ENCODE results near the gene PHKA2.

Gene PHKA2

DNA sequence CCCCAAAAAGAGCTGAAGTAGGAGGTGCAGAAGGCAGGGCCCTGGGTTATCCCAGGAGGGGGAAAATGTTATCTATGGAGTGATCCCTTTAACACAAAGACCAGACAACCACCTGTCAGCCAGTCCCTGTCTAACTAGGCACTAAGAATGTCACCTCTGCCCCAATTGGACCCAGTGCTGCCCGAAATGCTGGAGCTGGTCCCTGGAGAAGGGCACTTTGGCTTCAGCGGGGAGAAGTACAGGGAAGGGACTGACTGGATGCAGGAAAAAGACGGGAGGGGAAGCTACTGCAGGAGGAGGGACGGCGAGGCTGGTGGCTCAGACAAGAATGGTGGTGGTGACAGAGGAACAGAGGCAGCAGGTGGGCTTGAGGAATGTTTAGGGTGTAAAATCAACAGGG, 17.3 kb downstream of the PHKA2 start:
- CTCF ChIA-PET = no interaction called here
- TF ChIP-seq LEF1 (IDR thresholded peaks at IDR 0.05; ENCODE audit: borderline replicate concordance) (no peak), SP1 (IDR thresholded peaks at IDR 0.05) (no peak), BHLHE40 (IDR thresholded peaks at IDR 0.05; ENCODE audit: borderline replicate concordance) (no peak), FOXA1 (IDR thresholded peaks at IDR 0.05) (no peak), ZNF384 (IDR thresholded peaks at IDR 0.05) (no peak), HDGF (IDR thresholded peaks at IDR 0.05; ENCODE audit: borderline replicate concordance) (no peak), L3MBTL2 (conservative IDR thresholded peaks at IDR 0.05) (no peak), ELF4 (IDR thresholded peaks at IDR 0.05) (no peak), ARNT (IDR thresholded peaks at IDR 0.05) (no peak), FOXM1 (IDR thresholded peaks at IDR 0.05; ENCODE audit: borderline replicate concordance) (no peak), FOXK2 (IDR thresholded peaks at IDR 0.05) (no peak), SUZ12 (IDR thresholded peaks at IDR 0.05) (no peak), NFRKB (IDR thresholded peaks at IDR 0.05) (no peak), TARDBP (IDR thresholded peaks at IDR 0.05) (no peak), CTBP1 (IDR thresholded peaks at IDR 0.05; ENCODE audit: borderline replicate concordance) (no peak)
- TF ChIP-seq, protein P1, sequence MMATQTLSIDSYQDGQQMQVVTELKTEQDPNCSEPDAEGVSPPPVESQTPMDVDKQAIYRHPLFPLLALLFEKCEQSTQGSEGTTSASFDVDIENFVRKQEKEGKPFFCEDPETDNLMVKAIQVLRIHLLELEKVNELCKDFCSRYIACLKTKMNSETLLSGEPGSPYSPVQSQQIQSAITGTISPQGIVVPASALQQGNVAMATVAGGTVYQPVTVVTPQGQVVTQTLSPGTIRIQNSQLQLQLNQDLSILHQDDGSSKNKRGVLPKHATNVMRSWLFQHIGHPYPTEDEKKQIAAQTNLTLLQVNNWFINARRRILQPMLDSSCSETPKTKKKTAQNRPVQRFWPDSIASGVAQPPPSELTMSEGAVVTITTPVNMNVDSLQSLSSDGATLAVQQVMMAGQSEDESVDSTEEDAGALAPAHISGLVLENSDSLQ (IDR thresholded peaks at IDR 0.05) = no peak
- POLR2A ChIA-PET = no interaction called here
- no peak for DNase-seq (ENCODE audit: extremely low spot score)

DNA sequence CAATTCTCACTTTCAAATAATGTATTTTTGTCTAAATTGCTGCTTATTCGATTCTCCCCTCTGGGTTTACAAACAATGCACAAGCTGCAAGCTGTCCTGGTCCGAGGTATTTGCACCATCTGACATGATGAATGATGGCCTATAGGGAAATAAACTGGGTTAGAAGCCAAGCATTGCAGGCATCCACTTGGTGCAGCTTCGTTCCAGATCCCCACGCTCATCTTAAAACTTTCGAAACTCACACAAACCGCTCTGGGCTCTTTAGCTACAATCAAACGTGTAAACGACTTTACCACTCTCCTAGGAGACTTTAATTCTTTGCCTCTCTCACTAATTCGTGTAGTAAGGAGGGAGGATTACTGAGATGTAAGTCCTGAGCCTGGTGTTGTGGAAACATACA, 19.0 kb downstream of the PHKA2 start:
- POLR2A ChIA-PET = no interaction called here
- no peak for TF ChIP-seq ZNF384 (IDR thresholded peaks at IDR 0.05)
- TF ChIP-seq FOXK2 (IDR thresholded peaks at IDR 0.05) = no peak
- TF ChIP-seq ARNT (IDR thresholded peaks at IDR 0.05) = no peak
- TF ChIP-seq L3MBTL2 (conservative IDR thresholded peaks at IDR 0.05) = no peak
- TF ChIP-seq NFRKB (IDR thresholded peaks at IDR 0.05) = no peak
- no peak for TF ChIP-seq BHLHE40 (IDR thresholded peaks at IDR 0.05; ENCODE audit: borderline replicate concordance)
- TF ChIP-seq SP1 (IDR thresholded peaks at IDR 0.05) = no peak
- TF ChIP-seq, protein P1 (IDR thresholded peaks at IDR 0.05) = no peak
- TF ChIP-seq ELF4 (IDR thresholded peaks at IDR 0.05) = no peak
- TF ChIP-seq CTBP1 (IDR thresholded peaks at IDR 0.05; ENCODE audit: borderline replicate concordance) = no peak
- TF ChIP-seq SUZ12 (IDR thresholded peaks at IDR 0.05) = no peak
- no peak for TF ChIP-seq TARDBP (IDR thresholded peaks at IDR 0.05)
- TF ChIP-seq HDGF (IDR thresholded peaks at IDR 0.05; ENCODE audit: borderline replicate concordance) = no peak
- no peak for TF ChIP-seq LEF1 (IDR thresholded peaks at IDR 0.05; ENCODE audit: borderline replicate concordance)
- no peak for TF ChIP-seq FOXM1 (IDR thresholded peaks at IDR 0.05; ENCODE audit: borderline replicate concordance)
- TF ChIP-seq FOXA1 (IDR thresholded peaks at IDR 0.05) = no peak
- DNase-seq (ENCODE audit: extremely low spot score) = no peak
- CTCF ChIA-PET = no interaction called here

DNA sequence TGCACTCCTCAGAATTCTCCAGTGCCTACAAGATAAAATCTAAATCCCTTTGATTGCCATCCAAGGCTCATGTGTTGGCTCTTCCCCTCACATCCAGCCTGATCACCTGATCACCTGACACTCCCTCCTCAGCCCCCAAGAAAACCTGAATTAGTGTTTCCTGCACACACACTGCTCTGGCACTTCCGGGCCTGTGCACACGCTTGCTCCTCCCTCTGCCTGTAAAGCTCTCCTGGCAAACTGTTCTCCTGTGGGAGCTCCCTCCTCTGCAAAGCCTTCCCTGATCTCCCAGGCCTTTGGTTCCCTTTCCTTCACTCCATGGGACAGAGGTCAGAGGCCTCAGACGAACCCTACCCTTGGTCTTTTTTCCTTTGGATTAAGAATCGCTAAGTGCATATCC, 19.9 kb downstream of the PHKA2 start:
- ChIA-PET POLR2A (no interaction called here), CTCF (no interaction called here)
- TF ChIP-seq TARDBP (IDR thresholded peaks at IDR 0.05) = no peak
- TF ChIP-seq LEF1 (IDR thresholded peaks at IDR 0.05; ENCODE audit: borderline replicate concordance) = no peak
- TF ChIP-seq HDGF (IDR thresholded peaks at IDR 0.05; ENCODE audit: borderline replicate concordance) = no peak
- no peak for TF ChIP-seq ZNF384 (IDR thresholded peaks at IDR 0.05)
- TF ChIP-seq BHLHE40 (IDR thresholded peaks at IDR 0.05; ENCODE audit: borderline replicate concordance) = no peak
- TF ChIP-seq CTBP1 (IDR thresholded peaks at IDR 0.05; ENCODE audit: borderline replicate concordance) = no peak
- TF ChIP-seq ELF4 (IDR thresholded peaks at IDR 0.05) = no peak
- no peak for TF ChIP-seq FOXA1 (IDR thresholded peaks at IDR 0.05)
- no peak for TF ChIP-seq L3MBTL2 (conservative IDR thresholded peaks at IDR 0.05)
- no peak for TF ChIP-seq FOXM1 (IDR thresholded peaks at IDR 0.05; ENCODE audit: borderline replicate concordance)
- no peak for TF ChIP-seq SP1 (IDR thresholded peaks at IDR 0.05)
- no peak for TF ChIP-seq ARNT (IDR thresholded peaks at IDR 0.05)
- TF ChIP-seq, protein P1 (IDR thresholded peaks at IDR 0.05) = no peak
- no peak for TF ChIP-seq FOXK2 (IDR thresholded peaks at IDR 0.05)
- no peak for TF ChIP-seq SUZ12 (IDR thresholded peaks at IDR 0.05)
- no peak for TF ChIP-seq NFRKB (IDR thresholded peaks at IDR 0.05)
- no peak for DNase-seq (ENCODE audit: extremely low spot score)

DNA sequence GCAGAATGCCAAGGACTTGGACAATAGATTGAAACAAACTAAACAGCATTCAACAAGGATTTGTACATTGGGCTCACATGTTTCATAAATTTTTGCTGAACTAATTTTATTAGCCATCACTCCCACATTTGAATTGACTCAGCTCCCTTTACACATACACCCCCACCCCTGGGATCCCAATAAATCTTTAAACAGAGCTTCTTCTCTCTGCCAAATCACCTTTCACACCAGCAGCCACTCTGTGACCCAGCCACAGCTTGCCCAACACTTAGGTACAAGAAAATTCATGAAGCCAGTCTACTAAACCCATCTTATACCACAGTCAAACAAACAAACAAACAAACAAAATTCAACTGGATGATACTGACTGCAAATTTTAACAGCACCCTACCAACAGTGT, 21.6 kb downstream of the PHKA2 start:
- CTCF ChIA-PET = no interaction called here
- POLR2A ChIA-PET = no interaction called here
- no peak for DNase-seq (ENCODE audit: extremely low spot score)
- TF ChIP-seq ZNF384 (IDR thresholded peaks at IDR 0.05) (no peak), L3MBTL2 (conservative IDR thresholded peaks at IDR 0.05) (no peak), TARDBP (IDR thresholded peaks at IDR 0.05) (no peak), BHLHE40 (IDR thresholded peaks at IDR 0.05; ENCODE audit: borderline replicate concordance) (no peak), SUZ12 (IDR thresholded peaks at IDR 0.05) (no peak), FOXA1 (IDR thresholded peaks at IDR 0.05) (no peak), FOXK2 (IDR thresholded peaks at IDR 0.05) (no peak), HDGF (IDR thresholded peaks at IDR 0.05; ENCODE audit: borderline replicate concordance) (no peak), LEF1 (IDR thresholded peaks at IDR 0.05; ENCODE audit: borderline replicate concordance) (no peak), FOXM1 (IDR thresholded peaks at IDR 0.05; ENCODE audit: borderline replicate concordance) (no peak), ELF4 (IDR thresholded peaks at IDR 0.05) (no peak), CTBP1 (IDR thresholded peaks at IDR 0.05; ENCODE audit: borderline replicate concordance) (no peak), NFRKB (IDR thresholded peaks at IDR 0.05) (no peak), ARNT (IDR thresholded peaks at IDR 0.05) (no peak), SP1 (IDR thresholded peaks at IDR 0.05) (no peak)
- TF ChIP-seq, protein P1 (IDR thresholded peaks at IDR 0.05) = no peak

DNA sequence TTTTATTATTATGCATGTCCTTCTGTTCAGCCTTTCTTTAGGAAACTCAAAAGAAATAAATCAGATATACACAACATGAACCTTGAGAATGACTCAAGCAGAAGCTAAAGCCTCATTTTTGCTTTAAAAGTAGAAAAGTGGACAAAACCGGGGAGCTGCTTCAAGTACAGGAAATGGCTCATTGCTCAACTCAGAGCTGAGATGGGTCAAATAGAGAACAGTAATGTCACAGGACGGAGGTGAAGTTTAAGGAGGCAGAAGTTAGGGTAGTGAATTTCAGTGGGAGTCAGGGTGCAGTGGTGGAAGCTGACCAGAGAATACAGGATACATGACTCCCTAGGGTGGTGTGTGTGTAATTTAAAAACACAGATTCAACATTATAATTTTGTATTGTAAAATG, 22.2 kb downstream of the PHKA2 start:
- DNase-seq (ENCODE audit: extremely low spot score) = no peak
- ChIA-PET POLR2A (no interaction called here), CTCF (no interaction called here)
- TF ChIP-seq CTBP1 (IDR thresholded peaks at IDR 0.05; ENCODE audit: borderline replicate concordance) (no peak), SP1 (IDR thresholded peaks at IDR 0.05) (no peak), NFRKB (IDR thresholded peaks at IDR 0.05) (no peak), BHLHE40 (IDR thresholded peaks at IDR 0.05; ENCODE audit: borderline replicate concordance) (no peak), L3MBTL2 (conservative IDR thresholded peaks at IDR 0.05) (no peak), ZNF384 (IDR thresholded peaks at IDR 0.05) (no peak), FOXK2 (IDR thresholded peaks at IDR 0.05) (no peak), HDGF (IDR thresholded peaks at IDR 0.05; ENCODE audit: borderline replicate concordance) (no peak), ELF4 (IDR thresholded peaks at IDR 0.05) (no peak), ARNT (IDR thresholded peaks at IDR 0.05) (no peak), TARDBP (IDR thresholded peaks at IDR 0.05) (no peak), FOXM1 (IDR thresholded peaks at IDR 0.05; ENCODE audit: borderline replicate concordance) (no peak), LEF1 (IDR thresholded peaks at IDR 0.05; ENCODE audit: borderline replicate concordance) (no peak), SUZ12 (IDR thresholded peaks at IDR 0.05) (no peak), FOXA1 (IDR thresholded peaks at IDR 0.05) (no peak)
- TF ChIP-seq, protein P1 (IDR thresholded peaks at IDR 0.05) = no peak
